ENCODE results near the gene GABRG2. TPM values are rescaled to one million over a fixed set of nuclear protein-coding genes. Genes with fewer than 3 reads are reported as not detected.

GABRG2 gene
- total RNA-seq, 4 donors from 2014 or later: not detected

GRCh38 chr5:162174358-162174974 is 106.9 kb downstream of the GABRG2 start:
- TF ChIP-seq POLR2A (IDR thresholded peaks at IDR 0.05): no peak
- no peak for TF ChIP-seq CTCF (IDR thresholded peaks at IDR 0.05)
- no peaks in the 10 kb centered on the region for H3K36me3 ChIP-seq
- 68% methylated on average over 6 of the region's 6 CpGs for WGBS, 2 donors
- intact Hi-C loops (cut with DNase I): no loop called here
- H3K9me3 ChIP-seq: no peaks in the 10 kb centered on the region
- no peak overlapping the region for H3K27ac ChIP-seq
- H3K4me3 ChIP-seq (replicated peaks in 1 of 3): no peak overlapping the region
- H3K4me1 ChIP-seq: no peaks in the 10 kb centered on the region
- no peak for DNase-seq
- H3K27me3 ChIP-seq: no peaks in the 10 kb centered on the region

- no peak for DNase-seq
- no peak overlapping the region for H3K4me3 ChIP-seq (replicated peaks in 1 of 3)
- no peaks in the 10 kb centered on the region for H3K36me3 ChIP-seq
- H3K27ac ChIP-seq: no peak overlapping the region
- H3K4me1 ChIP-seq: no peaks in the 10 kb centered on the region
- intact Hi-C loops (cut with DNase I): no loop called here
- H3K27me3 ChIP-seq: no peaks in the 10 kb centered on the region
- 75 to 80% methylated on average over 1 of the region's 1 CpG for WGBS, 2 donors
- no peak for TF ChIP-seq CTCF (IDR thresholded peaks at IDR 0.05)
- TF ChIP-seq POLR2A (IDR thresholded peaks at IDR 0.05): no peak
- no peaks in the 10 kb centered on the region for H3K9me3 ChIP-seq
Observed at GRCh38 chr5:162187371-162187770, 119.8 kb downstream of the GABRG2 start.

- intact Hi-C loops (cut with DNase I): no loop called here
- H3K4me3 ChIP-seq (replicated peaks in 1 of 3): no peak overlapping the region
- no peaks in the 10 kb centered on the region for H3K36me3 ChIP-seq
- TF ChIP-seq POLR2A (IDR thresholded peaks at IDR 0.05) (no peak), CTCF (IDR thresholded peaks at IDR 0.05) (no peak)
- no peak for DNase-seq
- no peaks in the 10 kb centered on the region for H3K4me1 ChIP-seq
- no peaks in the 10 kb centered on the region for H3K9me3 ChIP-seq
- 76% methylated on average over 5 of the region's 5 CpGs for WGBS, 2 donors
- no peak overlapping the region for H3K27ac ChIP-seq
- H3K27me3 ChIP-seq: no peaks in the 10 kb centered on the region
Observed at GRCh38 chr5:162189719-162190118, 122.1 kb downstream of the GABRG2 start.

- H3K4me1 ChIP-seq: no peaks in the 10 kb centered on the region
- DNase-seq: no peak
- H3K9me3 ChIP-seq: no peaks in the 10 kb centered on the region
- TF ChIP-seq POLR2A (IDR thresholded peaks at IDR 0.05) (no peak), CTCF (IDR thresholded peaks at IDR 0.05) (no peak)
- H3K36me3 ChIP-seq: no peaks in the 10 kb centered on the region
- 85% methylated on average over 6 of the region's 6 CpGs for WGBS, 2 donors
- no peak overlapping the region for H3K27ac ChIP-seq
- H3K27me3 ChIP-seq: no peaks in the 10 kb centered on the region
- intact Hi-C loops (cut with DNase I): no loop called here
- no peak overlapping the region for H3K4me3 ChIP-seq (replicated peaks in 1 of 3)
Observed at GRCh38 chr5:162193012-162193411, 125.4 kb downstream of the GABRG2 start.

- intact Hi-C loops (cut with DNase I): no loop called here
- H3K4me1 ChIP-seq: no peaks in the 10 kb centered on the region
- H3K36me3 ChIP-seq: no peaks in the 10 kb centered on the region
- TF ChIP-seq CTCF (IDR thresholded peaks at IDR 0.05): no peak
- TF ChIP-seq POLR2A (IDR thresholded peaks at IDR 0.05): no peak
- no peak for DNase-seq
- H3K9me3 ChIP-seq: no peaks in the 10 kb centered on the region
- no peaks in the 10 kb centered on the region for H3K27me3 ChIP-seq
- no peak overlapping the region for H3K27ac ChIP-seq
- H3K4me3 ChIP-seq (replicated peaks in 1 of 3): no peak overlapping the region
- 75 to 83% methylated on average over 1 of the region's 1 CpG for WGBS, 2 donors
Observed at GRCh38 chr5:162196351-162196750, 128.8 kb downstream of the GABRG2 start.
